H1 (cell line): ENCODE results near the gene MYO5B. TPM values are rescaled to one million over a fixed set of nuclear protein-coding genes. Genes with fewer than 3 reads are reported as not detected.
A peak's percentile ranks its signal among the peaks of the same experiment; 100 is the strongest.

Source experiments
- CTCF ChIA-PET: fragments of 300-600 bp; sonication (Branson Sonifier 250); formaldehyde crosslinking; loops from one replicate; lab custom pipeline; 2021; ENCODE audit not compliant: partially characterized antibody; lab: Charles Lee
- POLR2A ChIA-PET: fragments of 300-600 bp; sonication (Branson Sonifier 250); formaldehyde crosslinking; loops from one replicate; lab custom pipeline; 2021; ENCODE audit warnings: inconsistent platforms; ENCODE audit not compliant: partially characterized antibody; lab: Charles Lee
- DNase-seq, 2 experiments: peaks; one replicate each; pipeline versions ENCODE4 v3.0.0 to v3.0.0-alpha.2; 2010 to 2022; ENCODE audit warnings: low spot score in 2 of 2, low read depth in 1 of 2, mixed read lengths in 1 of 2
- FAIRE-seq: peaks from 2 replicates; lab custom pipeline; 2011; peaks lifted over from hg19 to GRCh38; lab: Jason Lieb, UNC
- H2AFZ ChIP-seq: 2 replicates; pipeline ENCODE4 v1.8.1; 2012; ENCODE audit warnings: low read length, inconsistent platforms
- H2AK5ac ChIP-seq: 2 replicates; pipeline ENCODE4 v1.6.1; 2013; ENCODE audit warnings: low read depth, low read length
- H2BK120ac ChIP-seq: replicated peaks from 2 replicates; pipeline ENCODE3; 2013; ENCODE audit warnings: low read depth, low read length, inconsistent platforms
- H2BK12ac ChIP-seq: 2 replicates; pipeline ENCODE4 v1.6.1; 2013; ENCODE audit warnings: low read depth, low read length
- H2BK15ac ChIP-seq: 2 replicates; pipeline ENCODE4 v1.6.1; 2013; ENCODE audit warnings: low read length
- H2BK20ac ChIP-seq: 2 replicates; pipeline ENCODE4 v1.6.1; 2013; ENCODE audit warnings: low read length
- H2BK5ac ChIP-seq: 2 replicates; pipeline ENCODE4 v1.6.1; 2013; ENCODE audit warnings: low read depth, low read length
- H3K14ac ChIP-seq: 2 replicates; pipeline ENCODE4 v1.6.1; 2013; ENCODE audit warnings: inconsistent platforms; ENCODE audit not compliant: insufficient read length
- H3K18ac ChIP-seq: 2 replicates; pipeline ENCODE4 v1.6.1; 2013; ENCODE audit warnings: low read length; ENCODE audit errors: extremely low read depth
- H3K23ac ChIP-seq: 2 replicates; pipeline ENCODE4 v1.6.1; 2013; ENCODE audit warnings: inconsistent platforms; ENCODE audit not compliant: insufficient read length
- H3K23me2 ChIP-seq: 2 replicates; pipeline ENCODE4 v1.6.1; 2013; ENCODE audit warnings: low read depth, low read length
- H3K27ac ChIP-seq: 2 replicates; pipeline ENCODE4 v1.6.1; 2011; ENCODE audit warnings: low read depth, low read length, inconsistent platforms
- H3K27me3 ChIP-seq, 4 experiments: replicated peaks in 1 of 4; 1 replicate in 1 of 4; 2 replicates in 3 of 4; pipeline versions ENCODE4 v1.6.1 to v1.8.1; 2011 to 2013; ENCODE audit warnings: low read length in 3 of 4, mild to moderate bottlenecking in 3 of 4, inconsistent platforms in 2 of 4, mixed read lengths in 2 of 4, moderate library complexity in 1 of 4; ENCODE audit not compliant: control insufficient read depth in 3 of 4, insufficient read depth in 3 of 4; ENCODE audit errors: extremely low read depth in 1 of 4
- H3K36me3 ChIP-seq, 4 experiments: 2 replicates each; pipeline versions ENCODE4 v1.6.1 to v1.8.1; 2011 to 2013; ENCODE audit warnings: mild to moderate bottlenecking in 4 of 4, low read length in 3 of 4, moderate library complexity in 2 of 4, control low read depth in 1 of 4, inconsistent platforms in 1 of 4; ENCODE audit not compliant: insufficient read depth in 4 of 4, control insufficient read depth in 2 of 4
- H3K4ac ChIP-seq: replicated peaks from 2 replicates; pipeline ENCODE3; 2013; ENCODE audit warnings: low read length, low read depth, mixed read lengths, inconsistent platforms; ENCODE audit not compliant: insufficient read length
- H3K4me1 ChIP-seq, 4 experiments: replicated peaks in 1 of 4; 1 replicate in 1 of 4; 2 replicates in 3 of 4; pipeline versions ENCODE4 v1.6.1 to v1.8.1; 2011 to 2013; ENCODE audit warnings: low read length in 3 of 4, inconsistent platforms in 2 of 4, mixed read lengths in 1 of 4; ENCODE audit not compliant: insufficient read depth in 4 of 4, control insufficient read depth in 3 of 4
- H3K4me2 ChIP-seq, 2 experiments: 2 replicates each; pipeline versions ENCODE4 v1.6.1 to v1.8.1; 2011 to 2013; ENCODE audit warnings: low read depth in 2 of 2, low read length in 2 of 2, control low read depth in 1 of 2, inconsistent platforms in 1 of 2, mild to moderate bottlenecking in 1 of 2; ENCODE audit not compliant: insufficient read depth in 1 of 2
- H3K4me3 ChIP-seq, 4 experiments: fragments of 200-600, 300-600 bp in 1 of 4; sonication (generic), shearing (Covaris generic), sonication (Bioruptor Twin) in 1 of 4; 2 replicates each; pipeline versions ENCODE4 v1.5.1 to v1.8.1; 2011 to 2016; ENCODE audit warnings: low read length in 4 of 4, low read depth in 3 of 4, control low read depth in 2 of 4, inconsistent platforms in 2 of 4, mild to moderate bottlenecking in 2 of 4, mixed read lengths in 1 of 4, moderate library complexity in 1 of 4; ENCODE audit not compliant: insufficient read depth in 2 of 4; ENCODE audit errors: extremely low read depth in 1 of 4
- H3K56ac ChIP-seq: replicated peaks from 2 replicates; pipeline ENCODE3; 2013; ENCODE audit warnings: low read depth, mild to moderate bottlenecking, mixed read lengths, low read length, inconsistent platforms; ENCODE audit not compliant: insufficient read length
- H3K79me1 ChIP-seq: 2 replicates; pipeline ENCODE4 v1.6.1; 2013; ENCODE audit warnings: low read depth, low read length, control low read depth
- H3K79me2 ChIP-seq, 2 experiments: 2 replicates each; pipeline versions ENCODE4 v1.6.1 to v1.8.1; 2012 to 2013; ENCODE audit warnings: low read length in 2 of 2, mild to moderate bottlenecking in 2 of 2, inconsistent platforms in 1 of 2; ENCODE audit not compliant: insufficient read depth in 2 of 2, control insufficient read depth in 1 of 2
- H3K9ac ChIP-seq, 4 experiments: replicated peaks in 1 of 4; 1 replicate in 1 of 4; 2 replicates in 3 of 4; pipeline versions ENCODE4 v1.6.1 to v1.8.1; 2011 to 2013; ENCODE audit warnings: low read depth in 3 of 4, low read length in 3 of 4, control low read depth in 2 of 4, mild to moderate bottlenecking in 2 of 4, moderate library complexity in 2 of 4, inconsistent platforms in 1 of 4; ENCODE audit errors: extremely low read depth in 1 of 4
- H3K9me3 ChIP-seq, 2 experiments: 2 replicates each; pipeline versions ENCODE4 v1.6.1 to v1.8.1; 2012 to 2013; ENCODE audit warnings: mild to moderate bottlenecking in 2 of 2, moderate library complexity in 2 of 2, control low read depth in 1 of 2, inconsistent platforms in 1 of 2, low read depth in 1 of 2, low read length in 1 of 2, mixed read lengths in 1 of 2; ENCODE audit not compliant: insufficient read depth in 2 of 2
- H4K20me1 ChIP-seq, 2 experiments: replicated peaks in 1 of 2; 2 replicates each; pipeline versions ENCODE3 to v1.8.1; 2011 to 2013; ENCODE audit warnings: inconsistent platforms in 2 of 2, low read length in 2 of 2, mild to moderate bottlenecking in 1 of 2; ENCODE audit not compliant: insufficient read depth in 2 of 2, control insufficient read depth in 1 of 2
- H4K5ac ChIP-seq: 2 replicates; pipeline ENCODE4 v1.6.1; 2013; ENCODE audit warnings: low read length, low read depth, mixed read lengths, inconsistent platforms; ENCODE audit not compliant: insufficient read length
- H4K8ac ChIP-seq: 2 replicates; pipeline ENCODE4 v1.8.0; 2013; ENCODE audit warnings: mild to moderate bottlenecking, moderate library complexity, low read length, inconsistent platforms; ENCODE audit not compliant: insufficient read depth; ENCODE audit errors: extremely low read depth
- H4K91ac ChIP-seq: replicated peaks from 2 replicates; pipeline ENCODE3; 2013; ENCODE audit warnings: low read length, mixed read lengths, inconsistent platforms; ENCODE audit not compliant: insufficient read length
- ATF3 ChIP-seq: IDR thresholded peaks from 2 replicates; pipeline ENCODE4 v1.6.1; 2011; ENCODE audit warnings: low read depth, mild to moderate bottlenecking, low read length; ENCODE audit not compliant: insufficient read depth
- BRCA1 ChIP-seq: IDR thresholded peaks from 2 replicates; pipeline ENCODE4 v1.6.1; 2012; ENCODE audit warnings: low read depth, low read length, improper control_type of control experiment
- EGR1 ChIP-seq: IDR thresholded peaks from 2 replicates; pipeline ENCODE4 v1.6.1; 2011; ENCODE audit warnings: low read depth, low read length, borderline replicate concordance
- GTF2F1 ChIP-seq: IDR thresholded peaks from 2 replicates; pipeline ENCODE4 v1.6.1; 2012; ENCODE audit warnings: low read depth, low read length, improper control_type of control experiment, borderline replicate concordance
- PHF8 ChIP-seq: fragments of 200-600 bp; sonication (generic); conservative IDR thresholded peaks from 2 replicates; pipeline ENCODE4 v1.7.1; 2012; ENCODE audit warnings: low read depth, mild to moderate bottlenecking, inconsistent platforms, low read length, moderate library complexity
- RAD21 ChIP-seq, 2 experiments: IDR thresholded peaks in 1 of 2; conservative IDR thresholded peaks in 1 of 2; 2 replicates each; pipeline ENCODE4 v1.6.1; 2011; ENCODE audit warnings: low read depth in 2 of 2, low read length in 2 of 2, improper control_type of control experiment in 1 of 2, inconsistent platforms in 1 of 2, mild to moderate bottlenecking in 1 of 2, moderate library complexity in 1 of 2
- SP1 ChIP-seq: IDR thresholded peaks from 2 replicates; pipeline ENCODE4 v1.6.1; 2011; ENCODE audit warnings: low read depth, low read length
- SP4 ChIP-seq: IDR thresholded peaks from 2 replicates; pipeline ENCODE4 v1.6.1; 2012; ENCODE audit warnings: low read length, inconsistent platforms
- SRF ChIP-seq: IDR thresholded peaks from 2 replicates; pipeline ENCODE4 v1.6.1; 2011; ENCODE audit warnings: mild to moderate bottlenecking, low read depth, low read length, moderate library complexity
- SUZ12 ChIP-seq: fragments of 200-600 bp; sonication (generic); IDR thresholded peaks from 2 replicates; pipeline ENCODE4 v1.6.1; 2012; ENCODE audit warnings: mild to moderate bottlenecking, inconsistent platforms, low read length, moderate library complexity, mixed read lengths
- WGBS, 2 experiments: shearing (Covaris generic) in 1 of 2; methylation state at CpG; one replicate each; pipeline versions ENCODE4 v1.1.6 to v1.1.7; 2013 to 2015; ENCODE audit warnings: low lambda C conversion rate in 2 of 2, mixed read lengths in 2 of 2, inconsistent platforms in 1 of 2, low coverage in 1 of 2, missing lambda C conversion rate in 1 of 2; ENCODE audit not compliant: insufficient replicate concordance in 2 of 2, insufficient coverage in 1 of 2, insufficient read length in 1 of 2; ENCODE audit errors: extremely low coverage in 1 of 2, missing lambda C conversion rate in 1 of 2; 5-methylcytosine and 5-hydroxymethylcytosine counted together
- polyA plus RNA-seq, 7 experiments: library from polyadenylated mRNA; depleted of rRNA in 3 of 7; stranded (reverse) in 5 of 7; unstranded in 2 of 7; fragments of >200 nt in 5 of 7; fragments of 200-250 nt in 2 of 7; gene quantifications; 1 replicate in 5 of 7; 2 replicates in 1 of 7; 4 replicates in 1 of 7; pipeline versions ENCODE4 v1.2.1 to v1.2.3, GENCODE V29; 2011 to 2013; ENCODE audit warnings: missing spikeins in 2 of 7, mixed read lengths in 2 of 7
- total RNA-seq: library from RNA; stranded (reverse); fragmentation: NEBNext Ultra II Directional; extraction: Animal tissue kit (Norgen Biotek cat#: 25700); gene quantifications from 2 replicates; pipeline ENCODE4 v1.2.1, GENCODE V29; 2021

The MYO5B gene
- total and polyA plus RNA-seq, 2 of the 8 experiments (the other 6 are each of a cell fraction or from before 2014, with no cell fraction given) = 6.4 to 7.7 TPM

GRCh38 chr18:49988733-49989132 lies 206.2 kb downstream of the MYO5B start:
- Histone ChIP-seq H2AFZ (no peak overlapping the region), H3K14ac (no peak overlapping the region), H2BK20ac (0 out of 2 replicates have a peak overlapping the region, but pooled peaks have one; percentile 38), H3K18ac (peak overlapping the region; percentile 27; the same call in 1 of the 2 replicates), H3K9me3 (no peaks in the 10 kb centered on the region), H3K4me3 (0 out of 8 replicates have a peak overlapping the region, but pooled peaks of 1 of the 4 experiments have one; percentile 1), H2BK15ac (no peak overlapping the region), H4K20me1 (no peaks in the 10 kb centered on the region), H4K5ac (no peak overlapping the region), H3K36me3 (no peaks in the 10 kb centered on the region), H3K4me2 (peak overlapping the region; percentile 43 to 50; a peak in 3 of 4 replicates)
- CTCF ChIA-PET = interaction anchor here (0.7 to 1.2 kb wide), 2 partner anchors 12 to 214 kb away, joined by 3 read pairs; no protein-coding TSS in a partner anchor
- TF ChIP-seq ATF3 (no peak), PHF8 (no peak), SUZ12 (no peak), SP1 (no peak), EGR1 (no peak), RAD21 (IDR thresholded peaks at IDR 0.05 in 1 of 2, conservative IDR thresholded peaks at IDR 0.05 in 1 of 2; ENCODE audit: low read depth in 2 of 2, low read length in 2 of 2) (no peak), SRF (no peak), GTF2F1 (no peak), SP4 (no peak), BRCA1 (no peak)
- TF ChIP-seq, all 59 proteins: peak for 0
- Histone ChIP-seq H4K8ac (no peak overlapping the region), H2BK12ac (peak overlapping the region; percentile 63; the same call in 1 of the 2 replicates), H3K23ac (no peak overlapping the region), H3K79me1 (no peaks in the 10 kb centered on the region), H3K27ac (no peak overlapping the region), H2BK5ac (peak overlapping the region; percentile 92; the same call in 1 of the 2 replicates), H4K91ac (peak overlapping the region; percentile 9), H3K27me3 (no peaks in the 10 kb centered on the region), H3K4ac (no peak overlapping the region), H3K9ac (no peak overlapping the region), H3K4me1 (peaks cover 5 to 20% (median 12%) of the 10 kb centered on the region in 4 experiments), H2BK120ac (no peak overlapping the region), H3K23me2 (no peaks in the 10 kb centered on the region; the same call in 1 of the 2 replicates), H3K79me2 (no peaks in the 10 kb centered on the region), H3K56ac (no peak overlapping the region), H2AK5ac (0 out of 2 replicates have a peak overlapping the region, but pooled peaks have one; percentile 42)
- FAIRE-seq (peak; percentile 48), DNase-seq (no peak)
- 34% methylated on average over 2 of the region's 2 CpGs; no CpG with 5 or more reads in 1 of the 2 experiments for WGBS, 2 experiments
- POLR2A ChIA-PET = no interaction called here
